Upper lobe of right lung (tissue), 1 donor: Measurements from ENCODE around the gene ABCB9. TPM values are rescaled to one million over a fixed set of nuclear protein-coding genes. Genes with fewer than 3 reads are reported as not detected.

Experiments
- ATAC-seq: fragments of 200-7000 bp; cut with Tn5 transposase; one replicate; pipeline ENCODE4 v1.9.1; 2020; ENCODE audit warnings: mild to moderate bottlenecking, moderate library complexity
- DNase-seq: peaks from one replicate; pipeline ENCODE4 v3.0.0-alpha.2; 2020
- H3K27ac ChIP-seq: fragments of 200-600 bp; one replicate; pipeline ENCODE4 v1.8.0; 2022
- H3K27me3 ChIP-seq: fragments of 200-600 bp; one replicate; pipeline ENCODE4 v1.8.0; 2022; ENCODE audit warnings: mild to moderate bottlenecking
- H3K36me3 ChIP-seq: fragments of 200-600 bp; one replicate; pipeline ENCODE4 v1.8.0; 2022
- H3K4me1 ChIP-seq: fragments of 200-600 bp; one replicate; pipeline ENCODE4 v1.8.0; 2022
- H3K4me3 ChIP-seq: fragments of 200-600 bp; one replicate; pipeline ENCODE4 v1.8.0; 2022; ENCODE audit warnings: mild to moderate bottlenecking
- H3K9me3 ChIP-seq: fragments of 200-600 bp; one replicate; pipeline ENCODE4 v1.8.0; 2022
- CTCF ChIP-seq: fragments of 200-600 bp; IDR thresholded peaks from one replicate; pipeline ENCODE4 v1.8.0; 2022; ENCODE audit warnings: antibody characterized with exemption
- intact Hi-C: fragments of 100-400 bp; cut with DNase I; formaldehyde crosslinking; loops from one replicate; pipeline ENCODE4 v1.11.0; 2022
- total RNA-seq: library from RNA; stranded (reverse); fragmentation: NEBNext Ultra II Directional; extraction: Animal tissue kit (Norgen Biotek cat#: 25700); gene quantifications from one replicate; pipeline ENCODE4 v1.2.1, GENCODE V29; 2021
- donor health status: DM: no; HTN: yes; CAD: no; lungs with severe emphysema.

Gene ABCB9
- total RNA-seq, 1 donor from 2014 or later: 5.2 TPM

GRCh38 chr12:122992386-122992785 lies 26.1 kb upstream of the ABCB9 start:
- Histone ChIP-seq H3K4me3 (no peak overlapping the region), H3K36me3 (peaks cover 5% of the 10 kb centered on the region), H3K4me1 (no peaks in the 10 kb centered on the region), H3K27me3 (no peaks in the 10 kb centered on the region), H3K9me3 (no peaks in the 10 kb centered on the region), H3K27ac (no peak overlapping the region)
- ATAC-seq (no peak), DNase-seq (no peak)
- intact Hi-C loops: no loop called here
- no peak for TF ChIP-seq CTCF

GRCh38 chr12:122991623-122992275 lies 25.5 kb upstream of the ABCB9 start:
- no peak for DNase-seq
- no peak for ATAC-seq
- Histone ChIP-seq H3K9me3 (no peaks in the 10 kb centered on the region), H3K27ac (no peak overlapping the region), H3K4me1 (no peaks in the 10 kb centered on the region), H3K4me3 (no peak overlapping the region), H3K27me3 (no peaks in the 10 kb centered on the region), H3K36me3 (peaks cover 5% of the 10 kb centered on the region)
- intact Hi-C loops: no loop called here
- TF ChIP-seq CTCF: no peak

GRCh38 chr12:122990961-122991622 lies 24.8 kb upstream of the ABCB9 start:
- ATAC-seq (no peak), DNase-seq (no peak)
- no peak for TF ChIP-seq CTCF
- Histone ChIP-seq H3K36me3 (peaks cover 5% of the 10 kb centered on the region), H3K27ac (no peak overlapping the region), H3K4me1 (no peaks in the 10 kb centered on the region), H3K9me3 (no peaks in the 10 kb centered on the region), H3K27me3 (no peaks in the 10 kb centered on the region), H3K4me3 (no peak overlapping the region)
- intact Hi-C loops: no loop called here

- H3K27ac ChIP-seq: no peak overlapping the region
- DNase-seq: no peak
- peaks cover 5% of the 10 kb centered on the region for H3K36me3 ChIP-seq
- H3K4me1 ChIP-seq: no peaks in the 10 kb centered on the region
- H3K9me3 ChIP-seq: no peaks in the 10 kb centered on the region
- no peak overlapping the region for H3K4me3 ChIP-seq
- no peaks in the 10 kb centered on the region for H3K27me3 ChIP-seq
- ATAC-seq: no peak
- no peak for TF ChIP-seq CTCF
- intact Hi-C loops: no loop called here
Measured at GRCh38 chr12:122990561-122990960, 24.3 kb upstream of the ABCB9 start.

- H3K36me3 ChIP-seq: peaks cover 5% of the 10 kb centered on the region
- H3K9me3 ChIP-seq: no peaks in the 10 kb centered on the region
- intact Hi-C loops: no loop called here
- no peak for DNase-seq
- H3K4me1 ChIP-seq: peaks cover 3% of the 10 kb centered on the region
- no peak for TF ChIP-seq CTCF
- no peaks in the 10 kb centered on the region for H3K27me3 ChIP-seq
- H3K27ac ChIP-seq: no peak overlapping the region
- H3K4me3 ChIP-seq: no peak overlapping the region
- ATAC-seq: no peak
Measured at GRCh38 chr12:122989874-122990419, 23.7 kb upstream of the ABCB9 start.
